ENCODE results near the gene USP7. TPM values are rescaled to one million over a fixed set of nuclear protein-coding genes. Genes with fewer than 3 reads are reported as not detected.

The USP7 gene
- total RNA-seq, 1 donor from 2014 or later, result 96.9 TPM

DNA sequence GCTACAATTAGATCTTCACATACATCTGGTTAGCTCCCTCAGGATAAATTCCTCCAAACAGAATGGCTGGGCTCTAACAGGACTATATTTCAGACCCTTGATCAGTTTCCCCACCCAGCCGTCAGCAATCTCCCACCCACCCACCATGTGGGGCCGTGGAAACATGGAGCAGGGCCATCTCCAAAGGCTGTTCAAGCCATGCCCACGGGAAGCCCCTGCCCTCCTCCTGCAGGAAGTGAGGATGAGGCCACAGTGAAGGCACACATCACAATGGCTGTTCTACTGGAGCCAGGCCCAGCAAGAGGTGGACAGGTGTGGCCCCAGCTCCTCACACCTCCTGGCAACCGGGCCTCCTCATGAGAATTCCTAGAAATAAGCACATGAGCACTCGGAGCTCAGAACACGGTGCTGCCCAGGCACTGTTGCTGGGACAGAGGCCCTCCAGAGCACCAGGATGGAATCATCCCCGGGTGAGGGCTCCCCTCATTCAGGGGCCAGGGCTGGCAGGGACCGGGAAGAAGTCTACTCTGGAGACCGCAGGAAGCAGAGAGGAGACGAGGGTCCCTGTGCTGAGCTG lies 81.6 kb downstream of the USP7 start, which contains the start of gene LITAFD:
Gene LITAFD (plus strand): TSS at position 311 of the 577 bp plus-strand sequence. CDS start 2,005 bp downstream, outside the sequence.
- Histone ChIP-seq H3K36me3 (ENCODE audit: insufficient read depth, low read length) (no peaks in the 10 kb centered on the region), H3K9me3 (ENCODE audit: insufficient read depth, low read depth, low read length) (no peaks in the 10 kb centered on the region), H3K27ac (ENCODE audit: low read depth, low read length) (no peak within 1 kb of the TSS), H3K79me2 (ENCODE audit: insufficient read depth, low read length) (no peaks in the 10 kb centered on the region), H2AFZ (ENCODE audit: low read depth, low read length) (no peak within 1 kb of the TSS), H4K20me1 (ENCODE audit: insufficient read depth, low read length) (peaks cover 24% of the 10 kb centered on the region), H3K4me2 (ENCODE audit: low read length) (no peak within 1 kb of the TSS), H3K27me3 (ENCODE audit: insufficient read depth, low read length) (no peaks in the 10 kb centered on the region), H3K9ac (ENCODE audit: low read length) (no peak within 1 kb of the TSS), H3K4me1 (ENCODE audit: insufficient read depth, low read length) (peaks cover 40% of the 10 kb centered on the region), H3K4me3 (ENCODE audit: insufficient read depth, low read depth, low read length) (no peak within 1 kb of the TSS)
- H3K27ac Mint-ChIP-seq (ENCODE audit: unreplicated experiment), result peak within 1 kb of the TSS; percentile 47
- DNase-seq (ENCODE audit: low read depth) (no peak), FAIRE-seq (no peak)
- H3K4me3 Mint-ChIP-seq (ENCODE audit: unreplicated experiment), result no peak within 1 kb of the TSS
- peaks cover 23% of the 10 kb centered on the region for H3K4me1 Mint-ChIP-seq (ENCODE audit: low read depth, unreplicated experiment)
- peaks cover 8% of the 10 kb centered on the region for H3K36me3 Mint-ChIP-seq (ENCODE audit: low read depth, unreplicated experiment)
- no peaks in the 10 kb centered on the region for H3K9me3 Mint-ChIP-seq (ENCODE audit: unreplicated experiment)
- H3K27me3 Mint-ChIP-seq (ENCODE audit: low read depth, unreplicated experiment), result no peaks in the 10 kb centered on the region
- no peak for TF ChIP-seq EZH2 (IDR thresholded peaks at IDR 0.05; ENCODE audit: insufficient read depth, low read length)
- TF ChIP-seq, protein P1, sequence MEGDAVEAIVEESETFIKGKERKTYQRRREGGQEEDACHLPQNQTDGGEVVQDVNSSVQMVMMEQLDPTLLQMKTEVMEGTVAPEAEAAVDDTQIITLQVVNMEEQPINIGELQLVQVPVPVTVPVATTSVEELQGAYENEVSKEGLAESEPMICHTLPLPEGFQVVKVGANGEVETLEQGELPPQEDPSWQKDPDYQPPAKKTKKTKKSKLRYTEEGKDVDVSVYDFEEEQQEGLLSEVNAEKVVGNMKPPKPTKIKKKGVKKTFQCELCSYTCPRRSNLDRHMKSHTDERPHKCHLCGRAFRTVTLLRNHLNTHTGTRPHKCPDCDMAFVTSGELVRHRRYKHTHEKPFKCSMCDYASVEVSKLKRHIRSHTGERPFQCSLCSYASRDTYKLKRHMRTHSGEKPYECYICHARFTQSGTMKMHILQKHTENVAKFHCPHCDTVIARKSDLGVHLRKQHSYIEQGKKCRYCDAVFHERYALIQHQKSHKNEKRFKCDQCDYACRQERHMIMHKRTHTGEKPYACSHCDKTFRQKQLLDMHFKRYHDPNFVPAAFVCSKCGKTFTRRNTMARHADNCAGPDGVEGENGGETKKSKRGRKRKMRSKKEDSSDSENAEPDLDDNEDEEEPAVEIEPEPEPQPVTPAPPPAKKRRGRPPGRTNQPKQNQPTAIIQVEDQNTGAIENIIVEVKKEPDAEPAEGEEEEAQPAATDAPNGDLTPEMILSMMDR (IDR thresholded peaks at IDR 0.05; ENCODE audit: insufficient read depth, low read depth, low read length), result no peak

DNA sequence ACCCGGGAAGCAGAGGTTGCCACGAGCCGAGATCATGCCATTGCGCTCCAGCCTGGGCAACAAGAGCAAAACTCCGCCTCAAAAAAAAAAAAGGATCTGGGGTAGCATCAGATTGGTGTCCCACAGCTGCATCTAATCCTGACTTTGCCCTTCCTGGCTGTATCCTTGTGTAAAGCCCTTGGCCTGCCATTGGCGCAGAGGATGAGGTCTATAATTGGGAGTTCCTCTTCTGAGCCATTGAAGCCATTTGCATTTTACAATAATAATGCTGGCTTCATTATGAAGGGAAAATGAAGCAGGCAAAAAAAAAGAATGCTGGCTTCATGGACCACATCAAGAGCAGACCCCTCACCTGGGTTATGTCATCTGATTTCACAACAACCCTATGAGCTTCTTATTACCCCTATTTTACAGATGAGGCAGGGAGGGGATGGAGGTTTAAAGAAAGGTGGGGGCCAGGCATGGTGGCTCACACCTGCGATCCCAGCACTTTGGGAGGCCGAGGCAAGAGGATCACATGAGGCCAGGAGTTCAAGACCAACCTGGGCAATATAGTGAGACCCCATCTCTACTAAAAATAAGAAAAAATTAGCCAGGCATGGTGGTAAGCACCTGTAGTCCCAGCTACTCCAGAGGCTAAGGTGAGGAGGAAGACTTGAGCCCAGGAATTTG lies 82.7 kb downstream of the USP7 start:
- Mint-ChIP-seq H3K36me3 (ENCODE audit: low read depth, unreplicated experiment) (peaks cover 5% of the 10 kb centered on the region), H3K4me3 (ENCODE audit: unreplicated experiment) (no peak overlapping the region), H3K27me3 (ENCODE audit: low read depth, unreplicated experiment) (no peaks in the 10 kb centered on the region), H3K9me3 (ENCODE audit: unreplicated experiment) (no peaks in the 10 kb centered on the region), H3K4me1 (ENCODE audit: low read depth, unreplicated experiment) (peaks cover 14% of the 10 kb centered on the region), H3K27ac (ENCODE audit: unreplicated experiment) (no peak overlapping the region)
- Histone ChIP-seq H3K9me3 (ENCODE audit: insufficient read depth, low read depth, low read length) (no peaks in the 10 kb centered on the region), H3K4me3 (ENCODE audit: insufficient read depth, low read depth, low read length) (no peak overlapping the region), H2AFZ (ENCODE audit: low read depth, low read length) (no peak overlapping the region), H3K27ac (ENCODE audit: low read depth, low read length) (no peak overlapping the region), H3K27me3 (ENCODE audit: insufficient read depth, low read length) (no peaks in the 10 kb centered on the region), H3K4me2 (ENCODE audit: low read length) (no peak overlapping the region), H4K20me1 (ENCODE audit: insufficient read depth, low read length) (peaks cover 13% of the 10 kb centered on the region), H3K36me3 (ENCODE audit: insufficient read depth, low read length) (no peaks in the 10 kb centered on the region), H3K4me1 (ENCODE audit: insufficient read depth, low read length) (peaks cover 31% of the 10 kb centered on the region), H3K9ac (ENCODE audit: low read length) (no peak overlapping the region), H3K79me2 (ENCODE audit: insufficient read depth, low read length) (no peaks in the 10 kb centered on the region)
- DNase-seq (ENCODE audit: low read depth), result no peak
- TF ChIP-seq EZH2 (IDR thresholded peaks at IDR 0.05; ENCODE audit: insufficient read depth, low read length), result no peak
- TF ChIP-seq, protein P1 (IDR thresholded peaks at IDR 0.05; ENCODE audit: insufficient read depth, low read depth, low read length), result no peak
- no peak for FAIRE-seq

DNA sequence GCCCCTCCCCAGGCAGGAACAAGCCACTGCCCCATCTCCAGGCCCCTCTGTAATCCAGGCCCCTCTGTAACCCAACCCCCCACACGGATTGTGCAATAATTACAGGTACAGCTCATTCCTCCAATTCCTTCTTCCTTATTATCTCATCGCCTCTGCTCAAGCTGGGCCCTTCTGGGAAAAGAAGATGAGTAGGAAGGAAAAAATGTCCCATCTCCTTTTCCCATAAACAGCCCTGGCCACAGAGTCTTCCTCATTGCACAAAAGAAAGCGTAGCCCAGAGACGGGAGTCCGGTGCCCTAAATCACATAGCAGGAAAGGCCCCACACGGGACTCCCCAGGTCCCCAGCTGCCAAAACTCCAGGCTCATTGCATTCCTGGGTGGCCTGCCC lies 85.2 kb downstream of the USP7 start:
- Mint-ChIP-seq H3K4me1 (ENCODE audit: low read depth, unreplicated experiment) (peaks cover 7% of the 10 kb centered on the region), H3K9me3 (ENCODE audit: unreplicated experiment) (no peaks in the 10 kb centered on the region), H3K27ac (ENCODE audit: unreplicated experiment) (peak overlapping the region; percentile 69), H3K4me3 (ENCODE audit: unreplicated experiment) (peak overlapping the region; percentile 40), H3K36me3 (ENCODE audit: low read depth, unreplicated experiment) (no peaks in the 10 kb centered on the region), H3K27me3 (ENCODE audit: low read depth, unreplicated experiment) (no peaks in the 10 kb centered on the region)
- FAIRE-seq, result no peak
- Histone ChIP-seq H3K36me3 (ENCODE audit: insufficient read depth, low read length) (no peaks in the 10 kb centered on the region), H4K20me1 (ENCODE audit: insufficient read depth, low read length) (no peaks in the 10 kb centered on the region), H3K4me1 (ENCODE audit: insufficient read depth, low read length) (peaks cover 11% of the 10 kb centered on the region), H3K27ac (ENCODE audit: low read depth, low read length) (peak overlapping the region; percentile 52), H3K9ac (ENCODE audit: low read length) (peak overlapping the region; percentile 20), H3K4me2 (ENCODE audit: low read length) (peak overlapping the region; percentile 69), H3K27me3 (ENCODE audit: insufficient read depth, low read length) (no peaks in the 10 kb centered on the region), H3K79me2 (ENCODE audit: insufficient read depth, low read length) (no peaks in the 10 kb centered on the region), H3K4me3 (ENCODE audit: insufficient read depth, low read depth, low read length) (no peak overlapping the region), H2AFZ (ENCODE audit: low read depth, low read length) (no peak overlapping the region), H3K9me3 (ENCODE audit: insufficient read depth, low read depth, low read length) (no peaks in the 10 kb centered on the region)
- DNase-seq (ENCODE audit: low read depth), result peak; percentile 65
- TF ChIP-seq, protein P1 (IDR thresholded peaks at IDR 0.05; ENCODE audit: insufficient read depth, low read depth, low read length), result no peak
- TF ChIP-seq EZH2 (IDR thresholded peaks at IDR 0.05; ENCODE audit: insufficient read depth, low read length), result no peak

All from astrocyte (in vitro differentiated cells and primary cell).